MV-4-11 (cell line): Measurements from ENCODE around the gene ADAMTS20.
A peak's percentile ranks its signal among the peaks of the same experiment; 100 is the strongest.
"Not testable (repeated sequence)": the region's sequence is repeated elsewhere in the genome, so short reads cannot be mapped to it uniquely, and the experiment has no call there.

Experiments
- DNase-seq: peaks from one replicate; lab custom pipeline; 2025; lab: John Stamatoyannopoulos, UW

The ADAMTS20 gene

GRCh38 chr12:43551971-43552559, at the start of gene ADAMTS20:
Gene ADAMTS20 (minus strand): TSS chr12:43552203. CDS start chr12:43551921, 282 bp downstream.
- no peak for DNase-seq

GRCh38 chr12:43599708-43600107, 47.7 kb upstream of the ADAMTS20 start:
- no peak for DNase-seq

- DNase-seq: no peak
These were observed 47.1 kb upstream of the ADAMTS20 start for GRCh38 chr12:43599066-43599465.

GRCh38 chr12:43590307-43590706, 38.3 kb upstream of the ADAMTS20 start:
- no peak for DNase-seq

- DNase-seq: no peak
These were observed 34.7 kb upstream of the ADAMTS20 start for GRCh38 chr12:43586646-43587245.

GRCh38 chr12:43585676-43586075, 33.7 kb upstream of the ADAMTS20 start:
- no peak for DNase-seq

- DNase-seq: no peak
These were observed 28.6 kb upstream of the ADAMTS20 start for GRCh38 chr12:43580601-43581000.

- DNase-seq: no peak
These were observed 27.2 kb upstream of the ADAMTS20 start for GRCh38 chr12:43579206-43579605.

- DNase-seq: no peak
These were observed 26.8 kb upstream of the ADAMTS20 start for GRCh38 chr12:43578782-43579181.

GRCh38 chr12:43577381-43577780, 25.4 kb upstream of the ADAMTS20 start:
- DNase-seq: no peak

- no peak for DNase-seq
These were observed 24.2 kb upstream of the ADAMTS20 start for GRCh38 chr12:43576162-43576561.

GRCh38 chr12:43571885-43572284, 19.9 kb upstream of the ADAMTS20 start:
- no peak for DNase-seq

GRCh38 chr12:43556057-43556456, 4.1 kb upstream of the ADAMTS20 start:
- no peak for DNase-seq

GRCh38 chr12:43551279-43551970, 578 bp downstream of the ADAMTS20 start:
- no peak for DNase-seq

GRCh38 chr12:43550831-43551271, 1.2 kb downstream of the ADAMTS20 start:
- no peak for DNase-seq

- DNase-seq: no peak
These were observed 7.3 kb downstream of the ADAMTS20 start for GRCh38 chr12:43544703-43545102.

GRCh38 chr12:43540470-43540869, 11.5 kb downstream of the ADAMTS20 start:
- no peak for DNase-seq

- not testable (repeated sequence) for DNase-seq
These were observed 14.3 kb downstream of the ADAMTS20 start for GRCh38 chr12:43537675-43538074.

GRCh38 chr12:43516045-43516444, 36.0 kb downstream of the ADAMTS20 start:
- DNase-seq: no peak

- peak; percentile 8 for DNase-seq
These were observed 50.3 kb downstream of the ADAMTS20 start for GRCh38 chr12:43501703-43502102.

- DNase-seq: no peak
These were observed 58.7 kb downstream of the ADAMTS20 start for GRCh38 chr12:43493261-43493797.

GRCh38 chr12:43482311-43483085, 69.5 kb downstream of the ADAMTS20 start:
- peak; percentile 40 for DNase-seq
